GM12801 (cell line): ENCODE results near the gene UACA.

Experiments used
- TF ChIP-seq, protein P1 (sequence below): IDR thresholded peaks from one replicate; pipeline ENCODE4 v1.5.1; 2011; ENCODE audit warnings: control low read depth; ENCODE audit not compliant: insufficient read length; ENCODE audit errors: extremely low read depth

UACA gene

DNA sequence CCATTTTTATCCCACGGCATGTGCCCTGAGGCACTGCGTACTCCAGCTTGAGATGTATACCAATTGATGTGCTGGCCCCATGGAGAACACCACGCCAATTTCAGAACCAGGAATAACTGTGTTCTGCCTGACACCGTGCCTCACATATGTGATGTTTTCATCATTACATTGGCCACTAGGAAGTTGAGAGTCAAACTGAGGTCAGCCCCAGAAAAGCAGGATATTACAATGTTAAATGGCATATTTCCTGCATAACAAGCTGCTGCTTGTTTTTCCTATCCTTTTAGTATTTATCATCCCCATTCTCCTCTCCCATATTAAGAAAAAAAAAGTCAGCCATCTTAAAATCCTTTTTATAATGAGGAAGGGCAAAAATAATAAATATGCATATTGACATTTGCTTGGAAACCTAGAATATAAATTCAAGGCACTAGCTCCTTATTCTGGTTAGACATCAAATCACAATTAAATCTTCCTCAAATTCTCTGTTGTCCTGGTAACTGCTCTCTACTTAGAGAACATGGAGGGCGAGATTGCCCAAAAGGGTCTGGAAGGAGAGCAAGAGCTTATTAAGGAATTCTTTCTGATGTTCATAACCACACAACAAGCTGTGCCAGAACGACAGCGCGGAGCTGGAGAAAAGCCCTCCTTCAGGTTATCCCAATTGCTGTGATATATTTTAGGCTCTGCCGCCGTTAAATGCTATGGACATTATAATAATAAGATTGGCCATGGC lies 112.6 kb downstream of the UACA start:
- TF ChIP-seq, protein P1, sequence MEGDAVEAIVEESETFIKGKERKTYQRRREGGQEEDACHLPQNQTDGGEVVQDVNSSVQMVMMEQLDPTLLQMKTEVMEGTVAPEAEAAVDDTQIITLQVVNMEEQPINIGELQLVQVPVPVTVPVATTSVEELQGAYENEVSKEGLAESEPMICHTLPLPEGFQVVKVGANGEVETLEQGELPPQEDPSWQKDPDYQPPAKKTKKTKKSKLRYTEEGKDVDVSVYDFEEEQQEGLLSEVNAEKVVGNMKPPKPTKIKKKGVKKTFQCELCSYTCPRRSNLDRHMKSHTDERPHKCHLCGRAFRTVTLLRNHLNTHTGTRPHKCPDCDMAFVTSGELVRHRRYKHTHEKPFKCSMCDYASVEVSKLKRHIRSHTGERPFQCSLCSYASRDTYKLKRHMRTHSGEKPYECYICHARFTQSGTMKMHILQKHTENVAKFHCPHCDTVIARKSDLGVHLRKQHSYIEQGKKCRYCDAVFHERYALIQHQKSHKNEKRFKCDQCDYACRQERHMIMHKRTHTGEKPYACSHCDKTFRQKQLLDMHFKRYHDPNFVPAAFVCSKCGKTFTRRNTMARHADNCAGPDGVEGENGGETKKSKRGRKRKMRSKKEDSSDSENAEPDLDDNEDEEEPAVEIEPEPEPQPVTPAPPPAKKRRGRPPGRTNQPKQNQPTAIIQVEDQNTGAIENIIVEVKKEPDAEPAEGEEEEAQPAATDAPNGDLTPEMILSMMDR: no peak

DNA sequence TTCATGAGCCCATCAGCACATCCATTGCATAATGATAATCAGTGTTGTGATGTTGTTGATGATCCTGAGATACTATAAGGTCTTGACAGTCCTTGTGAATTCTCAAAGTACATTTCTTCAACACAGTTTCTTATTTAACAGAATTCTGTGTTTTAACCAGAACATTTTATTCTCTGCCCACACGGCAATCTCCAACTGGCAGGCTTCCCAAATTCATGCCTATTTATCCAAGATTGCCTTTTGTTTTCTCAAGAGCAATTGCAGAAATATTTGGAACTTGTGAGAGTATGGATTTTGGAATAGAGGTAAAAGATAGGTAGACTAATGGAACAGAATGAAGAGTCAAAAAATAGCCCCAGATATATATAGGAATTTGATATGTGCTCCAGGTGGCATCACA lies 116.0 kb downstream of the UACA start:
- TF ChIP-seq, protein P1: no peak

DNA sequence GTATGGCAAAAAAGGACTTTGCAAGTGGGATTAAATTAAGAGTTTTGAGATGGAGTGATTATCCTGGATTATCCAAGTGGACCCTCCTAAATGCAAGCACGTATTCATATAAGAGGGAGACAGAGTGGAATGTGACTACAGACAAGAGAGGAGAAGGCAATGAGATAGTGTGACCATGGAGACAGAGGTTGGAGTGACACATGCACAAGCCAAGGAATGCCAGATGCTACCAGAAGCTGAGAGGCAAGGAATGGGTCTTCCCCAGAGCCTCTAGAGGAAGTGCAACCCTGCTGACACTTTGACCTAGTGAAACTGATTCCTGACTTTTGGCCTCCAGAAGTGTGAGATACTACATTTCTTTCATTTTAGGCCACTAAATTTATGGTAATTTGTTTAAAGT lies 117.2 kb downstream of the UACA start:
- TF ChIP-seq, protein P1: no peak

DNA sequence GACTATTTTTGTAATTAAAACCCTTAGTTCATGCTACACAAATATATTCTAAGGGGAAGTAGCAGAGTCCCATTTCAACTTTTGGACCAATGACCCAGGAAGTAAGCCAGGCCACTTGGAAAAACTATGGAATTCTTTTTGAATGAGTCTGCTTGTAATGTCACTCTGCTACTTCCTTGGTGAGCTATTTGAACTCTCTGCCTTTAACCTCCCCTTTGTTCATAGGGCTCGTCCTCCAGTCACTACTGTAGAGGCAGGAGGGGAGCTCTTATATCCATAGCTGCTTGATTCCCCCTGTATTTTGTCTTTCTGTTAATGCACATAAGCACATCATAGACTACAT lies 119.6 kb downstream of the UACA start:
- TF ChIP-seq, protein P1: no peak

DNA sequence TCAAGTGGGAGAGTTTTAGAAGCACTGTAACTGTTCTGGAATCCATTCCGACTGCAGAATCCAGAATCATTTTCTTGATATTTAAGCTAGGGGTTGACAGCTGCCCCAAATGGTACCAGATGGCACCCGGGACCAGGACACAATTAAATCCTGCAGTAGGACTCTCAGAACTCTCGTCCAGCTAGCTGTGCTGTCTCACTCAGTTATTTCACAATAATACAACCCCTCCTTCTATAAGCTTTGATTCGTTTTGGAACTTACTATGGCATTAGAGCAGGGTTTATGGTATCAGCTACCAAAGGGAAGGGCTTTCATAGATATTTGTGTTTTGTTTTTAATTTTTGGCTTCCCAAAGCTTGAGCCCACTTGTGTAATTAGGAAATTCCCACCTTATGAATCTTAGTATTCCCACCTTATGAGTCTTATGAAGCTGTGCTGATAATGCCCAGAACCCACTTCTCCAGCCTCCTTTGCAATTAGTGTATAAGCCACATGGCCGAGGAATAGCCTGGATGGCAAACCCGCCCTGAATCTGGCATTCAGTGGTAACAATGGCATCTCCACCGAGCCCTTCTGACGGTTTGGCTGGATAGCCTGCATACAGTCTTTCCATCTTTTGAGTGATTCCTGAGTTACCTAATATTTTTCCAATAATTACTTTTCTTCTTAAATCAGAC lies 120.1 kb downstream of the UACA start:
- TF ChIP-seq, protein P1: no peak

DNA sequence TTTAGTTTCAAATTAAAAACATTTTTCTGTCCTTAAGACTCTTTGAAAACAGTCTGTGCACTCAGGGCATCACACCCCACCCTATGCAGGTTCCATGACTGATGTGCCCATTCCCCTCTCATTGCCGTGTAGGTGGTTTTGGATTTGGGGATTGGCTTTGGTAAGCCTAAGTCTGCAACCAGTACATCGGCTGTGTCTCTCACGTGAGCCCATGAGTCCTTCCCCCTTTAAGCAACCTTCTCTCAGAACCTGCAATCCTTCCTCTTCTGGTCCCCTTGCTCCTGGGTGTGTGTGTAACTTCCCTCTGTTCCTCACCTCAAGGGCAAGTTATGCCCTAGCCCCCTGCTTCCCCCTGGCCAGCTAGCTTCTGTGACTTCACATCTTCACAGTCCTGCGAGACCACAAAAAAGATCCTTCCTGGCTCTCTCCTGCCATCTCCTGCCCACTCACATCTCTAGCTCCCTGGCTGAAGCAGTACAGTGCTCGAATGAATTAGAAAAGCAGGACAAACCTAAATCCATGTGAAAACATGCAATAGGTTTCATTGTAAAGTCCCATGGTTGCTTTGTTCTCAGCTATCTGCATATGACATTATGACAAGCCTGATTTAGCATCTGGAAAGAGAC lies 126.7 kb downstream of the UACA start:
- TF ChIP-seq, protein P1: no peak

DNA sequence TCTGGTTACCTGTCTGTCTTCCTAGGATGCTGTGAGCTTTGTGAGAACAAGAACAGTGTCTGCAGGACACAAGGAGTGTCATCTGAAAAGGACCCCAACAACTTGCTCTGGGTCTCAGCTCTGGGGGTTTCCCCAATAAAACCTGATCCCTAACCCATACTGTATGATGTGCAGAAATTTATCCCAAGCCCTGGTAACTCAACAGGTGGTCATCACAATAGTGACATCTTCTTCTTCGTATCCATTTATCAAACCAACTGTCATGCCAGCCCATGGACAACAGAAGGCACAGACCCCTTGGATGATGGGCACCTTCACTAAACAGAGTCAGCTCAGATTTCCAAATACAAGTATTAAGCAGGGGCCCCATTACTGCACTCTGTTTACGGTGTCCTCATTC lies 127.5 kb downstream of the UACA start:
- TF ChIP-seq, protein P1: no peak
